ENCODE measurements around the gene CDH11.

Gene CDH11

GRCh38 chr16:64973171-64973570 lies 148.7 kb downstream of the CDH11 start:
- no peak for DNase-seq

GRCh38 chr16:64971171-64971570 lies 150.7 kb downstream of the CDH11 start:
- DNase-seq = no peak

DNA sequence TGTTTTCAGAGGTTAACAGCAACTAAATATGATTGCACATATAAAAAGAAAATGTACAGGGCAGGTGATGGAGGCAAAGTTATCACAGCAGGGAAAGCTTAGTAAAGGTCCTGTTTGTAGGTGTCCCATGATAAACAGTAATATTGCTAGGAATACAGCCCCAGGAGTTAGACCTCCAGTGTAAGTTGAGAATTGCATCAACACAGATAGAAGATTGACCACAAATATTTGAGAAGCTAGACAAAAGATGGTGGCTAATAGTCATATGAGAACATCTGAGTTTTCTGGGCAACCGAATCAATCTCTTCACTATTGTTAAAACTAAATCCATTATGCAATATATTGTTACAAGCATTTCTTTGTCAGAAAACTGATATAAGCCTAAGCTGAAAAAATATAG lies 152.6 kb downstream of the CDH11 start:
- DNase-seq = no peak

GRCh38 chr16:64968539-64968938 lies 153.3 kb downstream of the CDH11 start:
- no peak for DNase-seq

- DNase-seq = no peak
Observed at GRCh38 chr16:64964126-64964540, 157.7 kb downstream of the CDH11 start.

DNA sequence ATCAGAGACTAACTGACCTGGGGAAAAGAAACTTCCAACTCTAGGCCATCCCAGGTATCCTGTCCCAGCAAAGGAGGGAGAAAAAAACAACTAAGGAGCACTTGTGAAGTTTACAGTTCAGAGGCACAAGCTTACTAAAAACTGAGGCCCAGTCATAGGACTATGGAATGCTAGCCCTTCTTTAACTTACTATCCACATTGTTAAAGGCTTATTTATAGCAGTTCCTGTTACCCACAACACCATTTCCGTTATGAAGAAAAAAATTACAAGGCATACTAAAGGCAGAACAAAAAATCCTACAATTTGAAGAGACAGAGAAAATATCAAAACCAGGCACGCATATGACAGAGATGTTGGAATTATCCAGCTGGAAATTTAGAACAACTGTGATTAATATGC lies 159.1 kb downstream of the CDH11 start:
- DNase-seq = no peak

- DNase-seq = no peak
Observed at GRCh38 chr16:64957246-64957645, 164.6 kb downstream of the CDH11 start.

GRCh38 chr16:64952177-64952576 lies 169.7 kb downstream of the CDH11 start:
- DNase-seq = no peak

DNA sequence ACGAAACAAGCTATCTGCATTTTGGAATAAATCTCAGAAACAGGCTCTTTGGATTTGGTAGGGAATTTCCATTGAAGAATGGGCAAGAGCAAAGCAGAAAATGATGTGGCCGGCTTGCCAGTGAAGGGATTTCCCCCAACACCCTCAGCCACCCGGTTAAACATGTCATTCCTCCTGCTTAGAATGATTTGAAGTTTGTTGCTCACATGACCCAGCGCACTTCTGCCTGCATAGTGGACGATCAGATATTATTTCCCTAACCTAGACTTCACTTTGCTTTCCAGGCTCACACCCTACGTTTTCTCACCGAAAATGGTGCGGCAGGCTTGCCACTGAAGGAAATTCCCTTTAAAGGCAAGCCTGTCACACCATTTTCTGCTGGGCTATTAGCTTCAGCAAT lies 170.7 kb downstream of the CDH11 start:
- no peak for DNase-seq

DNA sequence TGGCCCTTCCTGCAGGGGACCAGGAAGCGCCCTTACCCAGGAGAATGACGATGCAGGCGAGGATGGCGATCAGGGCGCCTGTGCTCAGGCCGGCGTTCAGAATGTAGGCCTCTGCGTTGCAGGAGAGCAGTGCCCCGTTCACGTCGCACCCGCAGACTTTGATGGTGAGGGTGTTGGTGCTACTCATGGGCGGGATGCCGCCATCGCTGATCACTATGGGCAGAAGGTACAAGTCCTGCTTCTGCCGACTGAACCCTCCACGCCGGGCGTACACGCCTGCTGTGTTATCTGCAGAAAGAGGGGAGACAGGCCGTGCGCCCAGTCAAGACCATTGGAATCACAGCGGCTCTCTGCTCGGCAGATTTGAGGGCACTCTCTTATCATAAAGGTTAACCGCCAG lies 171.1 kb downstream of the CDH11 start:
- no peak for DNase-seq

- DNase-seq = no peak
Observed at GRCh38 chr16:64950262-64950661, 171.6 kb downstream of the CDH11 start.

GRCh38 chr16:64948056-64948455 lies 173.8 kb downstream of the CDH11 start:
- DNase-seq = no peak

GRCh38 chr16:64947651-64948050 lies 174.2 kb downstream of the CDH11 start:
- no peak for DNase-seq

DNA sequence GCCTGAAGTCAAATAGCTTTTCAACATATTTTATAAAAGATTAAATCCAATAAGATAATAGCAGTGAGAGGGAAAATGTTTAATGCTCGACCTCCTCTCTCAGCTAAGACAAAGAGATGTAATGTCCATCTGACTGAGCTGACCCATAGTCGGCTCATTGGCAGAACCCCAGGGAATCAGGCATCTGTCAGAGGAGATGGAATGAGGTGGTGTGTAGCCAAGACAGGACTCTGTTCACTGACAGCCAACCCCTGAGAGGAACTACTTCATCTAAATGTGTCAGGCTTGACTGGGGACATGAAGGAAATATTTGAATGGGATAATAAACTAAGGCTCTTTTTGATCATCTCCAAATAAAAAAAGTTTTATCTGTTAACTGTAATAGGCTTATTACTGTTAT lies 188.0 kb downstream of the CDH11 start:
- no peak for DNase-seq

- no peak for DNase-seq
Observed at GRCh38 chr16:64926476-64926875, 195.4 kb downstream of the CDH11 start.

GRCh38 chr16:64925166-64925565 lies 196.7 kb downstream of the CDH11 start:
- no peak for DNase-seq

DNA sequence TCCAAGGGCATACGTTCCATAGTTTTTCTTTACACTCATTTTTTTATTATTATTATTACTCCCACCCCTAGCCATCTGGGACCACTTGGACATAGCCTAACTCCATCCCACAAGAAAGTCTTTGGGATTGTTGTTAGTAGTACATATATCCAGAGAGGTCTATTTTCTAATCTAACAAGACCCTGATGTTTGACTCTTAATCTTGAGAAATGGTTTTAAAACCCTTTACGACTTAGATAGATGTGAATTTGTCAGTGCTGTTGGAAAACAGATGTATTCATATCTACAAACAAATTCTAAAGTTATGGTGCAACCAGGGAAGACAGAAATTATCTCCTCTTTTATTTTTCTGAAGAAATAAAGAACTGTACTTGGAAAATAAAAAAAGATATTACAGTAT lies 197.8 kb downstream of the CDH11 start:
- DNase-seq = no peak

DNA sequence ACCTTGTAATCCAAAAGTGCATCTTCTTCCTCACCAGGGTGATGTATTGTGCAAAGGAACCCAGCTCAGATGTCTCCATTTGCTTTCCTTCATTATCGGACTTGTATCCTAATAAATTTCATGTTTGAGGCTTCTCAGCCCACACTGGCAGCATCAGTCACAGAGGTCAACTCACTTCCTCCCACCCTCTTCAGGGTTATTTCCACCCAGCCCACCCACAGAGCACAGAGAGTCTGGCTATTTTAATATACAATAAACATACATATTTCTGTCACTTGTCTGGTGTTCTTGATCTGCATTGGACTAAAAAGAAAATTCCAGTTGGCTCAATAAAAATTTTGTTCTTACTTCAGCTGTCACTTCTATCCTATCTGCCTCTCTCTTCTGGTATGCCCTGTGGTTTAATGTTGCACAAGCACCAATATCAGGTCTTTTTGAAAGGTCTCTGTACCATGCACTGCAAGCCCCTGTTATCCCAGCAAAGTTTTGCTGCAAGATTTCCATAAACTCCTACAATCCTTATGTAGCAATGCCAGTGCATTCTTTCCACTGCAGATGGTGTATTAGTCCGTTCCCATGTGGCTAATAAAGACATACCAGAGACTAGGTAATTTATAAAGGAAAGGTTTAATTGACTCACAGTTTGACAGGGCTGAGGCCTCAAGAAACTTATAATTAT lies 201.8 kb downstream of the CDH11 start:
- DNase-seq = no peak

GRCh38 chr16:64919141-64919540 lies 202.7 kb downstream of the CDH11 start:
- DNase-seq = no peak

DNA sequence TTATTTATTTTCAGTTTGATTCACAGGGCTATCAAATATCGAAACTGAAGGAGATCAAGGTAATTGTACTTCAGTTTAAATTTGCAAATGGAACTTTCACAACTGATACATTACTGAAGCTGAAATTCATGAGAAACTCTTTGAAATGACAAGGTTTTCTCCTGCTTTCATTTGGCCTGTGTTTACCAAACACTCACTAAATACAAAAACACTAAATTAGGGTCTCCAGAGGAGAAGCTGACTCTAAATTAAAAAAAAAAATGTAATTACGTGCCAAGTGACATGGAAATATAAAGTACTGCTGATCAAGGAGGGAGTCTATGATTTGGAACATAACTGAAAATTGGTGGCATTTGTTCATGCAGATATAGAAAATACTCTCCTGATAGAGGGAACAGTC lies 205.8 kb downstream of the CDH11 start:
- no peak for DNase-seq

DNA sequence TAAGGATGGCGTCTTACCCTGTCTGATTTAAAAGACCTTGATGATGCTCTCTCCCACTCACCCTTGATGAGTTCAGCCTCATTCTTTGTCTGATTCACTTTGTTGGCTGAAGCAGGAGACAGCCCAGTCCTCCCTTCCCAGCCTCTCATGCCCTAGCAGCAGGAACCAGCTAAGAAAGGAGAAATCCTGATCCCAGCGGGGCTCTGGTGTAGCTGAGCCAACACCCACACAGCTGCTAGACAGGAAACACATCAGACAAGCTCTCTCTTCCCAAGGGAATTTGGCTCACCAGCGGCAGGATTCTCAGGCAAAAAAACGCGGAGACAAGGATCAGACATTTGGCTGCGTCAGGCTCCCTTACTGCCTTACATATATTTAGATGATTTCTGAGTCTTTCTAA lies 211.5 kb downstream of the CDH11 start:
- DNase-seq = no peak

DNA sequence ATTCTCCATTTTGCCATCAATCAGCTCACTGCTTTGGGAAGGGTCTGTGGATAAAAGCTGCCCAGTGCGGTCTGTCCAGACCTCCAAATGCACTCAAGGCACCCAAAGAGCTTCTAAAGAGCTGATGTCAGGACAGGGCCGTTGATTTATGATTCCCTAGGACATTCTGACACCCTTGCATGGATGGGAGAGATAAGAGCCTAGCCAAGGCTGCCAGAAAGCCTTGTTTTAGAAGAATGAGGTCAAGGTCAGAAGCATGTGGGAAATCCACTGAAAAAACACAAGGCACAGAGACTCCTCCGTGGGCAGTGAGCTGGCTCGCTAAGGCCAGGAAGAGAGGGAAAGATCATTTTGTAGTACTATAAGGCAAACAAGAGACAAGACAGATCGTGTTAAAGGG lies 214.0 kb downstream of the CDH11 start:
- no peak for DNase-seq

GRCh38 chr16:64903770-64904169 lies 218.1 kb downstream of the CDH11 start:
- no peak for DNase-seq

- DNase-seq = no peak
Observed at GRCh38 chr16:64900517-64900916, 221.3 kb downstream of the CDH11 start.

- no peak for DNase-seq
Observed at GRCh38 chr16:64900019-64900418, 221.8 kb downstream of the CDH11 start.

DNA sequence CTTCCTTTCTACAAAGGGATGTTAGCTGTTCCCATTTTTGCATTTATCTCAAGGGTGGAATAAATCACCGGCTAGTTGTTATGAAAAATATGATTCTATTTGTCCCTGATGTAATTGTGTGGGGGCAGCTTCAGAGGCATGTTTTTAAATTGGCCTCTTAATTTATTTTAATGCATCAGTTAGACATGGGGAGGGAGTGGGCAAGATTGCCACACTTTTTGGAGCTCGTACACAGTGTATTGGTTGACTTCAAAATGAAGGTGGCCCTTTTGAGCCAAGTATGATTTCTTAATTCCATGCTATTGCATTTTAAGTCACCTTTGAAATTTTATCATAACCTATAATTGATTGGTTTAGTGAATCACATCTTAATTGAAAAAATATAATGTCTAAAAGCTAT lies 223.7 kb downstream of the CDH11 start:
- DNase-seq = no peak

Measured in stimulated activated CD4-positive, alpha-beta T cell treated with anti-CD3 and anti-CD28 coated beads, Interleukin-15, amount 100 ng/mL, for 24 hours (primary cell).